Ovary (tissue), 9 donors: ENCODE measurements around the gene TMEM30A. TPM values are rescaled to one million over a fixed set of nuclear protein-coding genes. Genes with fewer than 3 reads are reported as not detected.

Experiments
- DNase-seq, 5 donors: peaks; one replicate each; pipeline ENCODE4 v3.0.0-alpha.2; 2019 to 2020
- H3K27ac ChIP-seq, 2 donors: fragments of 200-600 bp; one replicate each; pipeline versions ENCODE4 v1.5.1 to v1.8.0; 2019 to 2022
- H3K27me3 ChIP-seq: fragments of 200-600 bp; one replicate; pipeline ENCODE4 v1.8.0; 2022
- H3K36me3 ChIP-seq: fragments of 200-600 bp; sonication (generic); one replicate; pipeline ENCODE4 v1.5.1; 2019
- H3K4me1 ChIP-seq: one replicate; pipeline ENCODE4 v1.8.1; 2013; ENCODE audit warnings: mild to moderate bottlenecking, moderate library complexity; ENCODE audit not compliant: insufficient read depth
- H3K4me3 ChIP-seq: fragments of 200-600 bp; sonication (generic); one replicate; pipeline ENCODE4 v1.5.1; 2017
- H3K9me3 ChIP-seq, 2 donors: fragments of 200-600 bp in 1 of 2; sonication (generic) in 1 of 2; one replicate each; pipeline versions ENCODE4 v1.5.1 to v1.8.1; 2013 to 2019; ENCODE audit warnings: mild to moderate bottlenecking in 1 of 2, moderate library complexity in 1 of 2
- EP300 ChIP-seq: sonication (generic); formaldehyde crosslinking; IDR thresholded peaks from one replicate; pipeline ENCODE4 v1.6.1; 2017; ENCODE audit warnings: antibody characterized with exemption
- POLR2A ChIP-seq: fragments of 450-650 bp; IDR thresholded peaks from one replicate; pipeline ENCODE4 v1.6.1; 2017; ENCODE audit warnings: antibody characterized with exemption, mild to moderate bottlenecking, moderate library complexity
- WGBS, 3 donors: extraction: QIAGEN DNeasy Blood & Tissue Kit in 1 of 3; methylation state at CpG; one replicate each; pipeline versions ENCODE4 v1.1.5 to v1.1.7; 2013 to 2017; 5-methylcytosine and 5-hydroxymethylcytosine counted together
- intact Hi-C, 4 donors: fragments of 100-400 bp; cut with DNase I; formaldehyde crosslinking; loops; one replicate each; pipeline versions ENCODE4 v1.11.0 to v1.15.1; 2022 to 2023
- polyA plus RNA-seq, 2 donors: library from polyadenylated mRNA; stranded (reverse); fragments of 200-250 nt in 1 of 2; fragments of 350-450 nt in 1 of 2; fragmentation: Illumina TruSeq in 1 of 2; extraction: RNeasy Lipid Tissue Mini Kit (QIAGEN cat#74804) in 1 of 2; gene quantifications; one replicate each; pipeline ENCODE4 v1.2.3, GENCODE V29; 2013 to 2014
- total RNA-seq, 7 donors: library from RNA; depleted of rRNA in 2 of 7; stranded (reverse); fragments of >200 nt in 2 of 7; fragmentation: NEBNext Ultra II Directional in 3 of 7; extraction: Animal tissue kit (Norgen Biotek cat#: 25700) in 3 of 7; gene quantifications; one replicate each; pipeline versions ENCODE4 v1.1.0 to v1.2.4, GENCODE V29; 2016 to 2023
- TF ChIP-seq, protein P1 (sequence below), 3 donors: fragments of 450-650 bp in 2 of 3; fragments of 200-600 bp in 1 of 3; IDR thresholded peaks; one replicate each; pipeline versions ENCODE4 v1.5.1 to v1.8.0; 2016 to 2022; ENCODE audit warnings: antibody characterized with exemption in 3 of 3, mild to moderate bottlenecking in 1 of 3
- donor health status: DM: no; HTN: no; CAD: no; lungs with moderate emphysema.
- donor health status: DM: no; HTN: no; CAD: no.
- donor health status: Bipolar disorder and iron deficiency.
- donor health status: DM: yes; HTN: yes; CAD: no.
- donor health status: DM: no; HTN: no; CAD: no.
- donor health status: DM: yes; HTN: yes; CAD: no.

The TMEM30A gene
- total and polyA plus RNA-seq, 9 donors: 46.1 to 88.0 (median 71.1) TPM

DNA sequence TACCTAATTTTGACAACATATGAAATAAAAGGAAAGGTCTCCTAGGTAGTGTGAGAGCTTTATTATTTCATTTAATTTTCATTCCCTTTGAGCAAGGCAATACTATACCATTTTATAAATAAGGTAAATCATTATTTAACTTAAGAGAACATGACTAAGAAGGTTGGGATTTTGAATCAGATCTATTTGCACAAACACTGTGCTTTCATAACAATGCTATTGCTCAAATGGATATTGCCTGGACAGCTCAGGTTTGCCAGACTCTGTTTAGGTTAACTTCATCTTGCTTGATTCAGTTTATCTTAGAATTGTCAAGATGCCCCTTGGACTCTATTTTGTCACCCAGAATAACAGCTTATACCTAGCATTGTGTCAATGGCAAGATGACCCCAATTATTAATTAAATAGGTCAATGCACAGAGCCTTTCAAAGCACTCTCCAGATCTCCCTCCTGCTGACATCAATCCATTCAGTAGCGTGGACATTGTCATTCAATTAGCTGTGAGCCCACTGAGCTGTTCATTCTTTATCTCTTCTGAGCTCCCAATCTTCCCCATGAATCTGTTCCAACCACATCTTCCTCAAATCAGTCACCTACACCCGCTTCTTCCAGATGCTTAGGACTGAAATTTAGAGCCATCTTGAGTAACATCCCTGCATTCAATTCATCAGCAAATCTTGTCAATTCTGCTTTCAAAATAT is 42.1 kb upstream of the TMEM30A start:
- no peak overlapping the region for H3K4me3 ChIP-seq
- no peaks in the 10 kb centered on the region for H3K4me1 ChIP-seq
- no peaks in the 10 kb centered on the region for H3K27me3 ChIP-seq
- 74 to 79% (median 78%) methylated on average over 2 of the region's 2 CpGs for WGBS, 3 donors
- TF ChIP-seq POLR2A (no peak), EP300 (no peak)
- TF ChIP-seq, protein P1, sequence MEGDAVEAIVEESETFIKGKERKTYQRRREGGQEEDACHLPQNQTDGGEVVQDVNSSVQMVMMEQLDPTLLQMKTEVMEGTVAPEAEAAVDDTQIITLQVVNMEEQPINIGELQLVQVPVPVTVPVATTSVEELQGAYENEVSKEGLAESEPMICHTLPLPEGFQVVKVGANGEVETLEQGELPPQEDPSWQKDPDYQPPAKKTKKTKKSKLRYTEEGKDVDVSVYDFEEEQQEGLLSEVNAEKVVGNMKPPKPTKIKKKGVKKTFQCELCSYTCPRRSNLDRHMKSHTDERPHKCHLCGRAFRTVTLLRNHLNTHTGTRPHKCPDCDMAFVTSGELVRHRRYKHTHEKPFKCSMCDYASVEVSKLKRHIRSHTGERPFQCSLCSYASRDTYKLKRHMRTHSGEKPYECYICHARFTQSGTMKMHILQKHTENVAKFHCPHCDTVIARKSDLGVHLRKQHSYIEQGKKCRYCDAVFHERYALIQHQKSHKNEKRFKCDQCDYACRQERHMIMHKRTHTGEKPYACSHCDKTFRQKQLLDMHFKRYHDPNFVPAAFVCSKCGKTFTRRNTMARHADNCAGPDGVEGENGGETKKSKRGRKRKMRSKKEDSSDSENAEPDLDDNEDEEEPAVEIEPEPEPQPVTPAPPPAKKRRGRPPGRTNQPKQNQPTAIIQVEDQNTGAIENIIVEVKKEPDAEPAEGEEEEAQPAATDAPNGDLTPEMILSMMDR (IDR thresholded peaks at IDR 0.05): no peak
- no peaks in the 10 kb centered on the region for H3K9me3 ChIP-seq
- no peak for DNase-seq
- H3K27ac ChIP-seq: no peak overlapping the region
- H3K36me3 ChIP-seq: no peaks in the 10 kb centered on the region
- intact Hi-C loops: no loop called here

DNA sequence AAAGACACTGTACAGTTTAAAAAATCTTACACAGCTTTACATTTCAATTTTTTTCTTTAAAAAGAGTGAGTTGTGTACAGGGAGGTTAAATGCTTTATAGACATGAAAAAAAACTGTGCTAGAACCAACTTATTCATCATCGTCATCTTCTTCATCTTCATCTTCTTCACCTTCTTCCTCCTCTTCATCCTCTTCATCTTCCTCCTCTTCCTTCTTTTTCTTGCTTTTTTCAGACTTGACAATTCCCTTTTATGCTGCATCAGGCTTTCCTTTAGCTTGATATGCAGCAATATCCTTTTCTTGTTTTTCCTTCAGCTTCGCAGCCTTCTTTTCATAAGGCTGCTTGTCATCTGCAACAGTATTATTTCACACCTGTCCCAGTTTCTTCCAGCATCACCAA is 34.3 kb upstream of the TMEM30A start:
- H3K9me3 ChIP-seq: no peaks in the 10 kb centered on the region
- H3K27me3 ChIP-seq: no peaks in the 10 kb centered on the region
- no peak overlapping the region for H3K27ac ChIP-seq
- no peak for DNase-seq
- no peak overlapping the region for H3K4me3 ChIP-seq
- no peak for TF ChIP-seq EP300
- TF ChIP-seq, protein P1 (IDR thresholded peaks at IDR 0.05): no peak
- TF ChIP-seq POLR2A: no peak
- WGBS, 3 donors: 67 to 74% (median 67%) methylated on average over 2 of the region's 2 CpGs
- H3K36me3 ChIP-seq: no peaks in the 10 kb centered on the region
- intact Hi-C loops: no loop called here
- H3K4me1 ChIP-seq: peaks cover 2% of the 10 kb centered on the region

DNA sequence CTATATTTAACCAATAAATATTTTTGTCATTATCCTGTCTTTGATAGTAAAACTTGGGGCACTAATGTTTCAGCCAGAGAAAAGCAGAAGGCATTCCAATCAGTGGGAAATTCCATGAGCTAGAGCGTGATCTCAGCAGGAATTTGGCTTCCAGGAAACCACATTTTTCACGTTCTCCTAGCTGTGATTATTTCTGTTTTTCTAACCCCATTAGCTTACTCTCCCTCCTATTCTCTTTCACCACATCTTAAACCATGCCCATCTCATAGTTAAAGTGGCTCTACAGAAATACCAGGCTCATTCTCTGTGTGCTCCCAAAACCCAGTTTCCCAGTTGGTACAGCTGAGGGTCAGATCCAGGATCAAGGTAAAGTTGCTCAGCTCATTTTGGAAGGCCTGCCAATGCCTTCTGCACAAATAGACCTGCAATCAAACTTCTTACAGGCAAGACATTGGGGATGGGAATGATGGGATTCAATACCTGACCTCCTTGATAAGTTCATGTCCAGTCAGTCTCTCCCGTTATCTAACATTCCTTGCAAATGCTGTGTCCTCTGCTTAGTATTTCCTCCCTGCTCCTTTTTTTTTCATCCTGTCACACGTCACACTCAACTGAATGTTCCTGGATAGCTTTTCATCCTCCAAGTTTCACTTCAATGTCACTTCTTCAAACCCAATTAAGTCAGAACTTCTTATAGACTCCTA is 33.1 kb upstream of the TMEM30A start:
- peaks cover 2% of the 10 kb centered on the region for H3K4me1 ChIP-seq
- H3K9me3 ChIP-seq: no peaks in the 10 kb centered on the region
- 35 to 41% (median 39%) methylated on average over 4 of the region's 4 CpGs for WGBS, 3 donors
- no peak for DNase-seq
- no peak overlapping the region for H3K27ac ChIP-seq
- TF ChIP-seq EP300 (no peak), POLR2A (no peak)
- TF ChIP-seq, protein P1 (IDR thresholded peaks at IDR 0.05): no peak
- H3K27me3 ChIP-seq: no peaks in the 10 kb centered on the region
- intact Hi-C loops: no loop called here
- H3K4me3 ChIP-seq: no peak overlapping the region
- no peaks in the 10 kb centered on the region for H3K36me3 ChIP-seq

DNA sequence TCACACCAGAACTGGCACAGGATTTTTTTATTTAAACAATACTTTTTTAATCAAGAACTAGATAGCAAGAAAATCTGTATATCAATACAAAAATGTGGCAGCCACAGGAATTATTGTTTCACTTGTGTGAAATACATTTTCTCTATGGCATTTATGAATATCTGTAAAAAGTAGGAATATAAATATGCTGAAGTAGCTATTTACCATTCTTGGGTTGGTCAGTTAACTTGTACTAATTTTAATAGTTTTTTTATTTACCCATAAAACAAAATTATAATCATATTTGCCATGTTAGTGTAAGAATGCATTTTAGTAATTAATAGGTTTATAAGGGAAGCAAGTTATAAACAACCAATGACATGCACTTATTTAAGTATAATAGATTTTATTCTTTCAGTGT is 31.4 kb upstream of the TMEM30A start:
- no peaks in the 10 kb centered on the region for H3K27me3 ChIP-seq
- no peak overlapping the region for H3K27ac ChIP-seq
- no peaks in the 10 kb centered on the region for H3K9me3 ChIP-seq
- DNase-seq: no peak
- TF ChIP-seq EP300 (no peak), POLR2A (no peak)
- TF ChIP-seq, protein P1 (IDR thresholded peaks at IDR 0.05): no peak
- intact Hi-C loops: no loop called here
- H3K36me3 ChIP-seq: no peaks in the 10 kb centered on the region
- no peak overlapping the region for H3K4me3 ChIP-seq
- H3K4me1 ChIP-seq: peaks cover 2% of the 10 kb centered on the region
